ENCODE data around the gene TSPAN18.

Gene TSPAN18

GRCh38 chr11:44879432-44879831, 152.7 kb downstream of the TSPAN18 start:
- H3K4me1 Mint-ChIP-seq = no peaks in the 10 kb centered on the region
- DNase-seq = no peak
- no peaks in the 10 kb centered on the region for H3K9me3 Mint-ChIP-seq
- CTCF ChIA-PET = interaction anchor here (0.6 kb wide), 1 partner anchor 93 kb away, joined by 3 read pairs; no protein-coding TSS in a partner anchor
- no peak overlapping the region for H3K4me3 Mint-ChIP-seq
- H3K27me3 Mint-ChIP-seq = no peaks in the 10 kb centered on the region
- no peak overlapping the region for H3K27ac Mint-ChIP-seq
- H3K36me3 Mint-ChIP-seq = no peaks in the 10 kb centered on the region

- Mint-ChIP-seq H3K27ac (no peak overlapping the region), H3K4me1 (no peaks in the 10 kb centered on the region), H3K4me3 (no peak overlapping the region), H3K36me3 (no peaks in the 10 kb centered on the region), H3K27me3 (no peaks in the 10 kb centered on the region), H3K9me3 (no peaks in the 10 kb centered on the region)
- CTCF ChIA-PET = no interaction called here
- no peak for DNase-seq
Measured at GRCh38 chr11:44880511-44880910, 153.7 kb downstream of the TSPAN18 start.

GRCh38 chr11:44880953-44881352, 154.2 kb downstream of the TSPAN18 start:
- Mint-ChIP-seq H3K4me3 (no peak overlapping the region), H3K36me3 (no peaks in the 10 kb centered on the region), H3K9me3 (no peaks in the 10 kb centered on the region), H3K27me3 (no peaks in the 10 kb centered on the region), H3K27ac (no peak overlapping the region), H3K4me1 (no peaks in the 10 kb centered on the region)
- no peak for DNase-seq
- CTCF ChIA-PET = no interaction called here

- Mint-ChIP-seq H3K36me3 (no peaks in the 10 kb centered on the region), H3K4me1 (no peaks in the 10 kb centered on the region), H3K27ac (no peak overlapping the region), H3K9me3 (no peaks in the 10 kb centered on the region), H3K4me3 (no peak overlapping the region), H3K27me3 (no peaks in the 10 kb centered on the region)
- DNase-seq = no peak
- CTCF ChIA-PET = no interaction called here
Measured at GRCh38 chr11:44883277-44883676, 156.5 kb downstream of the TSPAN18 start.

- H3K9me3 Mint-ChIP-seq = no peaks in the 10 kb centered on the region
- H3K27me3 Mint-ChIP-seq = no peaks in the 10 kb centered on the region
- H3K36me3 Mint-ChIP-seq = no peaks in the 10 kb centered on the region
- CTCF ChIA-PET = interaction anchor here (1.2 kb wide), 1 partner anchor 11 kb away, joined by 3 read pairs; no protein-coding TSS in a partner anchor
- no peaks in the 10 kb centered on the region for H3K4me1 Mint-ChIP-seq
- H3K4me3 Mint-ChIP-seq = no peak overlapping the region
- H3K27ac Mint-ChIP-seq = no peak overlapping the region
- no peak for DNase-seq
Measured at GRCh38 chr11:44884056-44884455, 157.3 kb downstream of the TSPAN18 start.

- CTCF ChIA-PET = interaction anchor here (0.9 to 1.2 kb wide), 2 partner anchors 9 to 26 kb away, joined by 3 read pairs; no protein-coding TSS in a partner anchor
- Mint-ChIP-seq H3K27me3 (no peaks in the 10 kb centered on the region), H3K4me3 (no peak overlapping the region), H3K9me3 (no peaks in the 10 kb centered on the region), H3K4me1 (no peaks in the 10 kb centered on the region), H3K36me3 (no peaks in the 10 kb centered on the region), H3K27ac (no peak overlapping the region)
- DNase-seq = no peak
Measured at GRCh38 chr11:44885065-44885810, 158.5 kb downstream of the TSPAN18 start.

GRCh38 chr11:44885919-44886789, 159.4 kb downstream of the TSPAN18 start:
- CTCF ChIA-PET = interaction anchor here (0.9 to 1.5 kb wide), 2 partner anchors 25 to 111 kb away, joined by 3 read pairs; no protein-coding TSS in a partner anchor
- Mint-ChIP-seq H3K27ac (no peak overlapping the region), H3K27me3 (no peaks in the 10 kb centered on the region)

GRCh38 chr11:44886790-44887140, 160.0 kb downstream of the TSPAN18 start:
- H3K9me3 Mint-ChIP-seq = no peaks in the 10 kb centered on the region
- no peak for DNase-seq
- no peaks in the 10 kb centered on the region for H3K4me1 Mint-ChIP-seq
- H3K4me3 Mint-ChIP-seq = no peak overlapping the region
- no peaks in the 10 kb centered on the region for H3K36me3 Mint-ChIP-seq
- no peak overlapping the region for H3K27ac Mint-ChIP-seq
- peaks cover 1% of the 10 kb centered on the region for H3K27me3 Mint-ChIP-seq
- CTCF ChIA-PET = interaction anchor here (1.5 kb wide), 1 partner anchor 111 kb away, joined by 3 read pairs; no protein-coding TSS in a partner anchor

More at GRCh38 chr11:44885919-44886789, 159.4 kb downstream of the TSPAN18 start:
- Mint-ChIP-seq H3K4me1 (no peaks in the 10 kb centered on the region), H3K9me3 (no peaks in the 10 kb centered on the region), H3K36me3 (no peaks in the 10 kb centered on the region), H3K4me3 (no peak overlapping the region)
- DNase-seq = no peak

- Mint-ChIP-seq H3K27ac (no peak overlapping the region), H3K4me3 (no peak overlapping the region), H3K4me1 (no peaks in the 10 kb centered on the region), H3K9me3 (no peaks in the 10 kb centered on the region), H3K36me3 (no peaks in the 10 kb centered on the region), H3K27me3 (peaks cover 4% of the 10 kb centered on the region)
- DNase-seq = no peak
- CTCF ChIA-PET = no interaction called here
Measured at GRCh38 chr11:44887636-44888035, 160.9 kb downstream of the TSPAN18 start.

- Mint-ChIP-seq H3K36me3 (no peaks in the 10 kb centered on the region), H3K4me3 (no peak overlapping the region), H3K27ac (no peak overlapping the region), H3K4me1 (no peaks in the 10 kb centered on the region), H3K9me3 (no peaks in the 10 kb centered on the region), H3K27me3 (peaks cover 4% of the 10 kb centered on the region)
- DNase-seq = no peak
- CTCF ChIA-PET = interaction anchor here (0.7 kb wide), 1 partner anchor 232 kb away, joined by 3 read pairs; no protein-coding TSS in a partner anchor
Measured at GRCh38 chr11:44889266-44889665, 162.5 kb downstream of the TSPAN18 start.

GRCh38 chr11:44892843-44893242, 166.1 kb downstream of the TSPAN18 start:
- H3K9me3 Mint-ChIP-seq = no peaks in the 10 kb centered on the region
- H3K36me3 Mint-ChIP-seq = peaks cover 4% of the 10 kb centered on the region
- CTCF ChIA-PET = interaction anchor here (0.6 to 3.1 kb wide), 5 partner anchors 19 to 274 kb away, joined by 3 to 13 read pairs (median 3); no protein-coding TSS in a partner anchor
- H3K27ac Mint-ChIP-seq = no peak overlapping the region
- no peak for DNase-seq
- H3K27me3 Mint-ChIP-seq = peaks cover 4% of the 10 kb centered on the region
- no peaks in the 10 kb centered on the region for H3K4me1 Mint-ChIP-seq
- H3K4me3 Mint-ChIP-seq = no peak overlapping the region

GRCh38 chr11:44893308-44893822, 166.6 kb downstream of the TSPAN18 start:
- Mint-ChIP-seq H3K4me1 (no peaks in the 10 kb centered on the region), H3K4me3 (no peak overlapping the region), H3K27me3 (peaks cover 4% of the 10 kb centered on the region), H3K27ac (no peak overlapping the region), H3K36me3 (peaks cover 6% of the 10 kb centered on the region), H3K9me3 (no peaks in the 10 kb centered on the region)
- CTCF ChIA-PET = interaction anchor here (1.0 to 3.1 kb wide), 4 partner anchors 18 to 260 kb away, joined by 3 to 13 read pairs (median 5); no protein-coding TSS in a partner anchor
- DNase-seq = no peak

GRCh38 chr11:44893846-44894617, 167.3 kb downstream of the TSPAN18 start:
- peak; percentile 67 for DNase-seq
- CTCF ChIA-PET = interaction anchor here (0.8 to 3.1 kb wide), 8 partner anchors 10 to 371 kb away, joined by 3 to 13 read pairs (median 4); no protein-coding TSS in a partner anchor
- Mint-ChIP-seq H3K27me3 (peaks cover 4% of the 10 kb centered on the region), H3K4me3 (no peak overlapping the region), H3K4me1 (no peaks in the 10 kb centered on the region), H3K27ac (no peak overlapping the region), H3K36me3 (peaks cover 13% of the 10 kb centered on the region), H3K9me3 (no peaks in the 10 kb centered on the region)
